Heart left ventricle (tissue), 13 donors: Measurements from ENCODE around the gene CDH6.

ENCODE experiments used
- CTCF ChIP-seq, 12 donors: fragments of 200-600 bp; sonication (generic) in 4 of 12; IDR thresholded peaks; one replicate each; pipeline versions ENCODE4 v1.5.0 to v1.8.0; 2018 to 2022; ENCODE audit warnings: antibody characterized with exemption in 12 of 12, mild to moderate bottlenecking in 5 of 12
- POLR2A ChIP-seq, 2 donors: fragments of 450-650 bp; IDR thresholded peaks; one replicate each; pipeline ENCODE4 v1.6.1; 2017; ENCODE audit warnings: antibody characterized with exemption in 2 of 2, mild to moderate bottlenecking in 2 of 2, moderate library complexity in 2 of 2
- donor health status: ischemic (EF 13 %, LVEDD 7.1; RV severe dilation, severe dysfunction).
- donor health status: DM: no; HTN: yes; CAD: no.
- donor health status: DM: no; HTN: no; CAD: no.
- donor health status: ischemic (EF 25% LVEDD 6.9; RV normal size, moderate dysfunction).
- donor health status: ischemic (EF 25% LVEDD 5.7; RV mildly dilated, moderate dysfunction).
- donor health status: ischemic (EF 35%, LVEDD 5.7; RV mildly dilated, moderate dysfunction).
- donor health status: nonischemic (EF 11% LVEDD 7.7; RV severe dilation, severe dysfunction).
- donor health status: DM: yes; HTN: yes; CAD: no.
- donor health status: PGD.
- donor health status: ischemic (EF 29% LVEDD 5.4; RV normal size, mild dysfunction).
- donor health status: nonischemic (EF 23%, LVEDD 6.1; RV moderate dilation, normal function).

GRCh38 chr5:31334061-31334860 is 140.8 kb downstream of the CDH6 start:
- TF ChIP-seq CTCF (IDR thresholded peaks at IDR 0.05) (no peak), POLR2A (IDR thresholded peaks at IDR 0.05) (no peak)
